Left colon (tissue), 2 donors: ENCODE measurements around the gene COQ8A. TPM values are rescaled to one million over a fixed set of nuclear protein-coding genes. Genes with fewer than 3 reads are reported as not detected.
"Not testable (repeated sequence)": the region's sequence is repeated elsewhere in the genome, so short reads cannot be mapped to it uniquely, and the experiment has no call there.

ENCODE experiments used
- ATAC-seq: fragments of 200-7000 bp; cut with Tn5 transposase; one replicate; pipeline ENCODE4 v1.9.1; 2020; ENCODE audit warnings: mild to moderate bottlenecking, moderate library complexity
- DNase-seq, 2 donors: peaks; one replicate each; pipeline ENCODE4 v3.0.0-alpha.2; 2020
- intact Hi-C, 2 donors: fragments of 100-400 bp; cut with DNase I in 1 of 2; cut with micrococcal nuclease in 1 of 2; formaldehyde crosslinking; loops; one replicate each; pipeline versions ENCODE4 v1.11.2 to v1.14.0; 2022; cut with DNase I, micrococcal nuclease
- total RNA-seq, 2 donors: library from RNA; stranded (reverse); fragmentation: NEBNext Ultra II Directional; extraction: Animal tissue kit (Norgen Biotek cat#: 25700); gene quantifications; one replicate each; pipeline ENCODE4 v1.2.1, GENCODE V29; 2021
- donor health status: DM: no; HTN: no; CAD: no.
- donor health status: DM: yes; HTN: yes; CAD: no.

The COQ8A gene
- total RNA-seq, 2 donors from 2014 or later, result 39.9 to 44.8 TPM

DNA sequence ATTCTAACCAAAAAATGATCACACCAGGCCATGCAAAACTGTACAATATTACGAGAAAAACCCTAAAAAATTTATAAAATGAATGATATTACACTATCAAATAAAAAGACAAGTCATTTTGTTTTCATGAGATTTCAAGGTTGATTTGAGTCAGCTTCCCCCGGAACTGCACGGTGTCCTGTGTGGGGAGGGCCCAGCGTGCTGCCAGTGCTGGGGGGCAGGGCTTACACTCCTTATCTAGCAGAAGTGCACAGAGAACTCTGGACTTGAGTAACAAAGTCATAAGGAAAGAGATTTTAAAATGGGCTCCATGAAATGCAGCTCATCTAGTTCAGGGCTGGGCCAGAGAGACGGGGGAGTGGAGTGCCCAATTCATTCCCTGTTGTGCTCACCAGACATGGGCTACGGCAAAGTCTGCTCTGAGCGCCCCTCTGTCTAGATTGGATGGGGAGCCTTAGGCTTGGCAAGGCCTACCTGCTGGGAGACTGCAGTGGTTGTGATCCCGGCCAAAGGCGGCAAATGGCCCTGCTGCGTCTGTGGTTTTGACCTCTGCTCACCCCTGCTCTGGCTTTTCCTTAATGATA, 50.1 kb downstream of the COQ8A start:
- intact Hi-C loops, result no loop called here
- DNase-seq, result peak; percentile 80 to 90
- ATAC-seq, result peak; percentile 83

DNA sequence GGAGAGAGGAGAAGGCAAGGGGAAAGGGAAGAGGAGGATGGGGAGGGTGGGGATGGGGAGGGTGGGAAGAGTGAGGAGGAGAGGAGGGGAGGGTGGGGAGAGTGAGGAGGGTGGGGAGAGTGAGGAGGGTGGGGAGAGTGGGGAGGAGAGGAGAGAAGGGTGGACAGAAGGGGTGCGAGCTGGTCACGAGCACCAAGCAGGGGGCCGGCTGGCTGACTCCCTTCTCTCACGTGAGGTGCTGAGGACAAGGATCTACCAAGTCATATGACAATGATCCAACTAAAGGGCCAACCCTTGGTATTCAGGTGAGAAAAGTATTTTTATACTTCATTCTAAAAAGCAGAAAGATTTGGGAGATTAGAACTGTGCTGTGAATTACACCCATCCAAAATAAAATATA, 51.8 kb downstream of the COQ8A start:
- ATAC-seq (no peak), DNase-seq (no peak)
- intact Hi-C loops, result no loop called here

DNA sequence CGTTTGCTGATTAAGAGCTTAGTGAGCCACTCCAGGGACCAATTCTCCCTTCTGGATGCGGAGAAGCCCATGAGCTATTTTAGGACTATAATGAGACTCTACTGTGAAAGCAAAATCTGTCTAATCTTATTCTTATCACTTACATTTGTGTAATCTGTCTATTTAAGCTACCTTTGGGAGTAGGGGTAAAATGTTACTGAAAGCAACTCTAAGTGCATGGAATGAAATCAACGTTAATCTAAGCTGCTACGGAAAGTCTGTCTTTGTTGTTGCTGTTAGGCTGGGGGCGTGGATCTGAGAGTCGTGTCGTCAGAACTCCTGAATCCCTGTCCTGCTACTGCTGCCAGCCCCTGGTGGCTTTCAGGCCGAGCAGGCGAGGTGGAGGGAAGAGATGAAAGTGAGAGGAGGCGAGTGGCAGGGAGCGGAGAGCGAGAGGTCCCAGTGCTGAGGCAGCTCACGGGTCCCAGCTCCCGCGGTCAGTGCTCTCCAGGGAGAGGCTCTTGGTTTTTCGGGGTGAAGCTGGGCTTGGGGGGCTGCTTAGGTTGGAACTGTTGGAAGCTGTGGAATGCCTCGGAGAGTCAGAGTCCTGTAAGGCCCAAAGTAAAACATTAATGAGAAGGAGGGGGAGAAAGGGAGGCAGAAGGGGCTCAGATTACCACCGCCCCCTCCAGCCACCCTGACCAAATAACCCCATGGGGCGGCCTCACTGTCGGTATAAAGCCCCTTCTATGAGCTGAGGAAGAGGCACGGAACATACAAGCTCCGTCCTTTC, 53.9 kb downstream of the COQ8A start:
- intact Hi-C loops, result no loop called here
- no peak for ATAC-seq
- no peak for DNase-seq

DNA sequence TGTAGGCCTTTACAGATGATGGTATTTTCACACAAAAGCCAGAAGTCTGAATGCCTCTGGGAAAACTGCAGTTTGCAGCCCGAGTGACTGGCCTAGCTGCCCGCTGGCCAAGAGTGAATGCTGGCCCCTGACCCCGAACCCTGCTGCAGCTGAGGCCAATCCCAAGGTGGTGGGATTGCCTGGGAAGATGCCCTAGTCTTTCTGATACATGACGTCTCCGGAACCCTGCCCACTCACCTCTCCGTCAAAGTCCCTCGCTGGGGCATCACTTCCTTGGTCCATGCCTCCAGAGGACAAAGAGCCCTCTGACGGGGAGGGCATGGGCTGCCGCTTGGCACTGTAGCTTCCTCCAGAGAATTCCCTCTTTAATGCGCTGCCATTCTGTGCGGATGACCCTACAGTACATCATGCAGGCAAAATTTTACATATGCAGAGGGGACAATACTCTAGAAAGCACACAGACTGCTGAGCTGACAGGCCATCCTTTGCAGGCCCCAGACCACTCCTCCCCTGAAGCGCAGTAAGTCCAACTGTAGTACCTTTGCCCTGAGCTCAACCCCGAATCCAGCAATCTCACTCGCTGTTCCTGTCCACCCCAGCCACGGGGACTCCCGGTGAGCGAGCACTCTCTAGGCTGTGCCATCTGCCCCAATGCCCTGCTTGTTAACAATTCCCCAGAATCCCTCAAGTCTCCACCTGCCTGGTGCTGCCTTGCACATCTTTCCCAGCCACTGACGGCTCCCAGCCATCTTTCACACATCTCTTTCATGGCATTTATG, 54.7 kb downstream of the COQ8A start:
- intact Hi-C loops, result no loop called here
- ATAC-seq (no peak), DNase-seq (no peak)

GRCh38 chr1:226995365-226996332, 55.6 kb downstream of the COQ8A start:
- intact Hi-C loops, result no loop called here
- ATAC-seq, result no peak
- DNase-seq, result no peak

DNA sequence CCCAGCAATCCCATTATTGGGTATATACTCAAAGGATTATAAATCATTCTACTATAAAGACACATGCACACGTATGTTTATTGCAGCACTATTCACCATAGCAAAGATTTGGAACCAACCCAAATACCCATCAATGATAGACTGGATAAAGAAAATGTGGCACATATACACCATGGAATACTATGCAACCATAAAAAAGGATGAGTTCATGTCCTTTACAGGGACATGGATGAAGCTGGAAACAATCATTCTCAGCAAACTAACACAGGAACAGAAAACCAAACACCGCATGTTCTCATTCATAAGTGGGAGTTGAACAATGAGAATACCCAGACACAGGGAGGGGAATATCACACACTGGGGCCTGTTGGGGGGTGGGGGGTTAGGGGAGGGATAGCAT, 59.5 kb downstream of the COQ8A start:
- DNase-seq, ATAC-seq, intact Hi-C loops: not testable (repeated sequence)

DNA sequence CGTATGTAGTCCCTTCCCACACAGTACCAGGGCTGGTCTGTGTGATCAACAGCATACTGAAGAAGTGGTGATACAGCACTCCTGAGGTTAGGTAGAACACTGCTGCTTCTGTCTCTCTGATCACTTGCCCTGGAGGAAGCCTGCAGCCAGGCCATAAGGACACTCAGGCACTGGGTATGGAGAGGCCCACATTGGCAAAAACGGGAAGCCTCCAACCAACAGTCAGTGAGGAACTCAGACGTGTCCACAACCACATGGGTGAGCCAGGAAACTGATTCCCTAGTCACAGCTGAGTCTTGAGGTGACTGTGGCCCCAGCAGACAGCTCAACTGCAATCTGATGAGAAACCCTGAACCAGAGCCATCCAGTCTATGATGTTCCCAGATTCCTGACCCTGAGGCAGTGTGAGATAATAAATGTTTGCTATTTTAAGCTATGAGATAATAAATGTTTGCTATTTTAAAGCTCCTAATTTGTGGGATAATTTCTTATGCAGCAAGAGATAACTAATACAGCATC, 62.5 kb downstream of the COQ8A start:
- DNase-seq, result no peak
- intact Hi-C loops, result no loop called here
- ATAC-seq, result no peak

DNA sequence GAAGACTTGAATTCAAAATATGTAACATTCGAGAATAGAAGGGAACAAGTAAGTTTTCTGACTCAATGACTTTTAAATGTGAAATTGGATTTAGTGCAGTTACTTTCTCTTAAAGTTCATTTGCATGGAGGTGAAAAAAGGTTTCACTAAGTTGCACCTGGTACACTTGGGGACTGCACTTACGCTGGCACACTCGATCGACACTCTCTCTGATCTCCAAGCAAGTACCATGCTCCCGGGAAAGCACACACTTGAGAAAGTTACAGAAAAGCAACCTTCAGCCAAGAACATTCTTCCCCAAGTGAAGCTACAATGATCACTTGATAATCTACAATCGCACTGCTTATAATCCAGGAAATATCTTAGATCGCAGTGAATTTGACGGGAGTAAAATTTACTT, 63.1 kb downstream of the COQ8A start:
- no peak for DNase-seq
- intact Hi-C loops, result no loop called here
- no peak for ATAC-seq

- intact Hi-C loops, result no loop called here
- DNase-seq, result no peak
- no peak for ATAC-seq
Measured at GRCh38 chr1:227004796-227005195, 64.7 kb downstream of the COQ8A start.

DNA sequence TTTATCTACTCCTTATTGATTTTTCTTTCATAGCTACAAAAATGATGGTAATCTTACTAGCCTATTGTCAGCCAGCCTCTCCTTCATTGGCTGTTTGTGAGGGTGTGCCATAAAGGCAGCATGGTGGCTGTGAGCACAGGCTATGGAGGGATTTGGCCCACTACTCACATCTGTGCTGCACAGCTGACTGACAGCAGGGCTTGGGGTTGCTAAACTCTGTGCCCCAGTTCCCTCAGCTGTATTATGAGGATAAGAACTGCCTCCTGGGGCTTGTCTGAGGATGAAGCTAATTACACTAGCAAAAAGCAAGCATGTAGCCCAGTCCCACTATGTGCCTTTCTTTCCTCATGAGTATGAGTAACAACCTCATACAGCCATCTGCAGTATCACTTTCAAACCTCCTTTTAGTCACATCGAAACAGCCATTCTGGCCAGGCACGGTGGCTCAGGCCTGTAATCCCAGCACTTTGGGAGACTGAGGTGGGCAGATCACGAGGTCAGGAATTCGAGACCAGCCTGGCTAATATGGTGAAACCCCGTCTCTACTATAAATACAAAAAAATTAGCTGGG, 66.2 kb downstream of the COQ8A start:
- intact Hi-C loops, result no loop called here
- DNase-seq (no peak), ATAC-seq (no peak)

GRCh38 chr1:227009937-227010336, 69.8 kb downstream of the COQ8A start:
- no peak for ATAC-seq
- intact Hi-C loops, result no loop called here

DNA sequence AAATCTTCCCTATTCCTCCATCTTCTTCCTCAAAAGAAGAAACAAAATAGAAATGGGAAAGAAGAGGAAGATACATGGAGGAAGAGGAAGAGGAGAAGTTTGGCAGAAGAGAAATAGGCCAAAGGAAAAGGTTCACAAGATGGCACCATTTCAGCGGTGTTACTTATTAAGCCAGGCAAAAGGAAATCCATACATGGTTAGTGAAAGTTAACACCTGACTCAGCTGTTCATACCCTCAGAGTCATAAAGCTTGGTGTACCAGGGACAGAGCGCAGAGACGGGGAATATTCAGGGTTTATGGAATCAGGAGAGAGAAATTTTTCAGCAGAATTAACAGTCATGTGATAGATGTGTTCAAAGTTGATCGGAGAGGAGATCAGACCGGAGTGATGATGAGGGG, 70.6 kb downstream of the COQ8A start:
- peak; percentile 100 for ATAC-seq
- intact Hi-C loops, result no loop called here
- DNase-seq, result no peak

More at GRCh38 chr1:227009937-227010336, 69.8 kb downstream of the COQ8A start:
- DNase-seq, result no peak

DNA sequence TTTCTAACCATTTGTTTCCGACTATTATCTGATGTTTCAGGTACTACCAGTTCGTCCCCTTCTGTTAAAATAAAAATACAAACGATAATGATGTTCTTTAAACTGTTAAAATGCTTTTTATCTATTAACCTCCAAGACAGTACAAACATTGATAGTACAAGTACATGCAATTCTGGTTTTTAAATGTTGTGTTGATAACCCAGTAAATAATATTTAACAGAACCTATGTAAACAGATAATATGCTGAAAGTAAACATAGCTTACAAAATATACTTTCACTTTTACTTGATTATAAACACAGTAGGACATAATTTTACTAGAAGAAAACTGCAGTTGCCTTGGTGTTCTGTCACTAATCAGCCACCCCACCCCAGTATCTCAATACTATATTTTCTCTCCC, 76.9 kb downstream of the COQ8A start:
- DNase-seq, result no peak
- intact Hi-C loops, result no loop called here
- no peak for ATAC-seq

DNA sequence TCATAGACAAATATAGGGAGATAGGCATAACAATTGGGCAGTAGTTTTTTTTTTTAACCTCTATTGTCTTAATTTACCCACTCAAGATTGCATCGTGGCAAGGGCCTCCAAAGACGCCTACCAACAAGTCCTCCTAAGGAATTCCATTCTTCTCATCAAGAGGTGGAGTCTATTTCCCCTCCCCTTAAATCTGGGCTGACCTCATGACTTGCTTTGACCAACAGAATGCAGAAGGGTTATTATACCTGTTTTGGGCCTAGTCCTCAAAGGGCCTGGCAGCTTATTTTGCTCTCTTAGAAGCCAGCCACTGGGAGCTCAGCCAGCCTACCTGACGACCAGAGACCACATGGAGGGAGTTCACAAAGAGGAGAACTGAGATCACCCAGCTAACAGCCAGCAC, 92.3 kb downstream of the COQ8A start:
- ATAC-seq, result no peak
- intact Hi-C loops, result no loop called here
- no peak for DNase-seq

DNA sequence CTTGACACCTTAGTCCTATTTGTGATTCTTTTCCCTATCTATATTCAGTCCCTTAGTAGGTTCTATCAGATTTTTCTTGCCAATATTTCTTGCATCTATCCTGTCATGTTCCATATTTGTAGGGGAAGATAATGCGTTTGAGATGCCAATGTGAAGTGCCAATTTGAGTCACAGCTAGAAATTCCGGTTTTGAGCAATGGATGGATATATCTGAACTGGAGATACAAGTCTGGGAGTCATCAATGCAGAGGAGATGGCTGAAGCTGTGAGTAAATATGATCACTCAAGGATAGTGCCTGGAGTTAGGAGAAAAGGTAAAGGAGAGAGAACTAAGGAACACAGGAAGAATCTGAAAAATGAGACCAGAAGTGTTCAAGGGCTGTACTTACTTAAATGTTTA, 93.8 kb downstream of the COQ8A start:
- no peak for DNase-seq
- no peak for ATAC-seq
- intact Hi-C loops, result no loop called here

GRCh38 chr1:227035316-227035715, 95.2 kb downstream of the COQ8A start:
- ATAC-seq, result no peak
- no peak for DNase-seq
- intact Hi-C loops, result no loop called here

- intact Hi-C loops, result no loop called here
- DNase-seq (no peak), ATAC-seq (peak; percentile 79)
Measured at GRCh38 chr1:227037121-227037520, 97.0 kb downstream of the COQ8A start.
